WTC11 (cell line): ENCODE results near the gene XRCC4. TPM values are rescaled to one million over a fixed set of nuclear protein-coding genes. Genes with fewer than 3 reads are reported as not detected.

Source experiments
- ATAC-seq: fragments of 200-7000 bp; cut with Tn5 transposase; 2 replicates; pipeline ENCODE4 v1.10.0; 2021; ENCODE audit warnings: mild to moderate bottlenecking, moderate library complexity
- CTCF ChIA-PET: fragments of 300-600 bp; sonication (Branson Sonifier 250); formaldehyde crosslinking; loops from one replicate; lab custom pipeline; 2021; ENCODE audit warnings: antibody characterized with exemption; lab: Charles Lee
- POLR2A ChIA-PET: fragments of 350-600 bp; sonication (Branson Sonifier 250); formaldehyde crosslinking; loops from one replicate; lab custom pipeline; 2021; ENCODE audit warnings: antibody characterized with exemption; lab: Charles Lee
- DNase-seq: peaks from one replicate; pipeline ENCODE4 v3.0.0; 2021; ENCODE audit warnings: low spot score
- H3K27ac Mint-ChIP-seq: 2 replicates; pipeline ENCODE4 v1.8.0; 2021; ENCODE audit warnings: mixed read lengths
- H3K27me3 Mint-ChIP-seq: 2 replicates; pipeline ENCODE4 v1.8.0; 2021; ENCODE audit warnings: low read depth, mild to moderate bottlenecking, moderate library complexity, mixed read lengths
- H3K36me3 Mint-ChIP-seq: 2 replicates; pipeline ENCODE4 v1.8.0; 2021; ENCODE audit warnings: mixed read lengths
- H3K4me1 Mint-ChIP-seq: 2 replicates; pipeline ENCODE4 v1.8.0; 2022; ENCODE audit warnings: mixed read lengths
- H3K4me3 Mint-ChIP-seq: 2 replicates; pipeline ENCODE4 v1.8.0; 2021; ENCODE audit warnings: mild to moderate bottlenecking, moderate library complexity, mixed read lengths
- H3K9me3 Mint-ChIP-seq: 2 replicates; pipeline ENCODE4 v1.8.0; 2021; ENCODE audit warnings: mixed read lengths
- ATF1 ChIP-seq: sonication (generic); formaldehyde crosslinking; IDR thresholded peaks from 2 replicates; pipeline ENCODE4 v1.8.1; 2023; ENCODE audit warnings: mild to moderate bottlenecking, moderate library complexity, missing genetic modification reagents
- CREM ChIP-seq: sonication (generic); formaldehyde crosslinking; IDR thresholded peaks from 2 replicates; pipeline ENCODE4 v1.8.1; 2022; ENCODE audit warnings: mild to moderate bottlenecking, missing genetic modification reagents, moderate library complexity
- FOXJ3 ChIP-seq: sonication (generic); formaldehyde crosslinking; IDR thresholded peaks from 2 replicates; pipeline ENCODE4 v1.9.0; 2021; ENCODE audit warnings: missing genetic modification reagents, mild to moderate bottlenecking, borderline replicate concordance
- GRHL2 ChIP-seq: fragments of 250-450 bp; sonication (Bioruptor Pico); IDR thresholded peaks from 2 replicates; pipeline ENCODE4 v1.8.0; 2022; ENCODE audit warnings: mild to moderate bottlenecking, moderate library complexity; ENCODE audit not compliant: insufficient replicate concordance, severe bottlenecking
- IRF2 ChIP-seq: sonication (generic); formaldehyde crosslinking; IDR thresholded peaks from 2 replicates; pipeline ENCODE4 v1.8.0; 2022; ENCODE audit warnings: low read depth, missing genetic modification reagents, borderline replicate concordance
- JUN ChIP-seq: sonication (generic); formaldehyde crosslinking; IDR thresholded peaks from 2 replicates; pipeline ENCODE4 v1.8.0; 2023; ENCODE audit warnings: mild to moderate bottlenecking, missing genetic modification reagents
- NFE2L1 ChIP-seq: sonication (generic); formaldehyde crosslinking; IDR thresholded peaks from 2 replicates; pipeline ENCODE4 v1.8.1; 2023; ENCODE audit warnings: missing genetic modification reagents
- OVOL2 ChIP-seq: fragments of 250-450 bp; sonication (Bioruptor Pico); IDR thresholded peaks from 2 replicates; pipeline ENCODE4 v1.9.0; 2021; ENCODE audit warnings: mild to moderate bottlenecking, borderline replicate concordance
- PRRX2 ChIP-seq: fragments of 250-450 bp; sonication (Bioruptor Pico); IDR thresholded peaks from 2 replicates; pipeline ENCODE4 v1.8.0; 2021; ENCODE audit warnings: mild to moderate bottlenecking
- SMAD4 ChIP-seq: sonication (generic); formaldehyde crosslinking; IDR thresholded peaks from 2 replicates; pipeline ENCODE4 v1.8.0; 2022; ENCODE audit warnings: mild to moderate bottlenecking, missing genetic modification reagents
- SP1 ChIP-seq: sonication (generic); formaldehyde crosslinking; conservative IDR thresholded peaks from 2 replicates; pipeline ENCODE4 v1.8.1; 2022; ENCODE audit warnings: missing genetic modification reagents
- TEAD1 ChIP-seq: sonication (generic); formaldehyde crosslinking; IDR thresholded peaks from 2 replicates; pipeline ENCODE4 v1.8.0; 2022; ENCODE audit warnings: mild to moderate bottlenecking, missing genetic modification reagents
- ZNF416 ChIP-seq: fragments of 250-450 bp; sonication (Bioruptor Pico); IDR thresholded peaks from 2 replicates; pipeline ENCODE4 v1.9.0; 2021; ENCODE audit warnings: mild to moderate bottlenecking, inconsistent platforms
- total RNA-seq: library from RNA; stranded (reverse); gene quantifications from 3 replicates; pipeline ENCODE4 v1.2.3, GENCODE V29; 2021
- TF ChIP-seq, protein P1 (sequence below): fragments of 250-450 bp; sonication (Bioruptor Pico); IDR thresholded peaks from 2 replicates; pipeline ENCODE4 v2.1.2; 2022; ENCODE audit warnings: mild to moderate bottlenecking, moderate library complexity
- TF ChIP-seq, protein P2 (sequence below): sonication (generic); formaldehyde crosslinking; IDR thresholded peaks from 2 replicates; pipeline ENCODE4 v1.8.1; 2023; ENCODE audit warnings: mild to moderate bottlenecking, missing genetic modification reagents
- TF ChIP-seq, protein P3 (sequence below): fragments of 250-450 bp; sonication (Bioruptor Pico); IDR thresholded peaks from 2 replicates; pipeline ENCODE4 v1.8.0; 2021; ENCODE audit warnings: mild to moderate bottlenecking
- TF ChIP-seq, protein P4 (sequence below): fragments of 200-600 bp; IDR thresholded peaks from 2 replicates; pipeline ENCODE4 v1.8.0; 2022; ENCODE audit warnings: antibody characterized with exemption
- TF ChIP-seq, protein P5 (sequence below): sonication (generic); formaldehyde crosslinking; IDR thresholded peaks from 2 replicates; pipeline ENCODE4 v1.8.0; 2022; ENCODE audit warnings: mild to moderate bottlenecking, missing genetic modification reagents
- TF ChIP-seq, protein P6 (sequence below): sonication (generic); formaldehyde crosslinking; IDR thresholded peaks from 2 replicates; pipeline ENCODE4 v1.8.1; 2023; ENCODE audit warnings: mild to moderate bottlenecking, moderate library complexity, missing genetic modification reagents
- TF ChIP-seq, protein P7 (sequence below): fragments of 250-450 bp; sonication (Bioruptor Pico); IDR thresholded peaks from 2 replicates; pipeline ENCODE4 v1.9.0; 2021; ENCODE audit warnings: mild to moderate bottlenecking, borderline replicate concordance

The XRCC4 gene
- total RNA-seq, 1 experiment from 2014 or later: 13.5 TPM

DNA sequence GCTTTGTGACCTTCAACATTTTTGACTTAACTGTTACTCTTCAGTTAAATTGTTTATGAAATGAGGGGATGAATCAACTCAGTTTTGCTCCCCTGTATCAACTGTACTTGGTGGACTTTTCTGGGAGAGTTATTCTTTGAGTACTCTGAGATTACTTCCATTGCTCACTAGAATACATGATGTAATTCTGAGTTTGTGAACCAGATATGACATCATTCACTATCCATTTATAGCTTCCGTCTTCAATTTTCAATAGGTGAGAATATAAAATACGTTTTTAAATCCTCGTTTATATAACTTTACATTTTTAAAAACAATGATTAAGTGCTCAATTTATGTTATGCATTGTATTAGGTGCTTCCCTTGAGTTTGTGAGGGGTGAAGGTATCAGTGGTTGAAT lies 71.0 kb downstream of the XRCC4 start:
- Mint-ChIP-seq H3K9me3 (peaks cover 6% of the 10 kb centered on the region), H3K4me1 (no peaks in the 10 kb centered on the region), H3K27me3 (no peaks in the 10 kb centered on the region), H3K4me3 (no peak overlapping the region), H3K27ac (no peak overlapping the region), H3K36me3 (no peaks in the 10 kb centered on the region)
- DNase-seq: no peak
- no peak for ATAC-seq
- TF ChIP-seq OVOL2 (CRISPR knock-in tag) (no peak), FOXJ3 (no peak), ZNF416 (CRISPR knock-in tag) (no peak), CREM (CRISPR knock-in tag) (no peak), NFE2L1 (CRISPR knock-in tag) (no peak), SMAD4 (no peak), IRF2 (CRISPR knock-in tag) (no peak), GRHL2 (no peak), TEAD1 (CRISPR knock-in tag) (no peak), ATF1 (no peak), JUN (CRISPR knock-in tag) (no peak), SP1 (CRISPR knock-in tag) (no peak), PRRX2 (no peak)
- TF ChIP-seq, protein P1, sequence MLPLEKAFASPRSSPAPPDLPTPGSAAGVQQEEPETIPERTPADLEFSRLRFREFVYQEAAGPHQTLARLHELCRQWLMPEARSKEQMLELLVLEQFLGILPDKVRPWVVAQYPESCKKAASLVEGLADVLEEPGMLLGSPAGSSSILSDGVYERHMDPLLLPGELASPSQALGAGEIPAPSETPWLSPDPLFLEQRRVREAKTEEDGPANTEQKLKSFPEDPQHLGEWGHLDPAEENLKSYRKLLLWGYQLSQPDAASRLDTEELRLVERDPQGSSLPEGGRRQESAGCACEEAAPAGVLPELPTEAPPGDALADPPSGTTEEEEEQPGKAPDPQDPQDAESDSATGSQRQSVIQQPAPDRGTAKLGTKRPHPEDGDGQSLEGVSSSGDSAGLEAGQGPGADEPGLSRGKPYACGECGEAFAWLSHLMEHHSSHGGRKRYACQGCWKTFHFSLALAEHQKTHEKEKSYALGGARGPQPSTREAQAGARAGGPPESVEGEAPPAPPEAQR (CRISPR knock-in tag): no peak
- TF ChIP-seq, protein P2, sequence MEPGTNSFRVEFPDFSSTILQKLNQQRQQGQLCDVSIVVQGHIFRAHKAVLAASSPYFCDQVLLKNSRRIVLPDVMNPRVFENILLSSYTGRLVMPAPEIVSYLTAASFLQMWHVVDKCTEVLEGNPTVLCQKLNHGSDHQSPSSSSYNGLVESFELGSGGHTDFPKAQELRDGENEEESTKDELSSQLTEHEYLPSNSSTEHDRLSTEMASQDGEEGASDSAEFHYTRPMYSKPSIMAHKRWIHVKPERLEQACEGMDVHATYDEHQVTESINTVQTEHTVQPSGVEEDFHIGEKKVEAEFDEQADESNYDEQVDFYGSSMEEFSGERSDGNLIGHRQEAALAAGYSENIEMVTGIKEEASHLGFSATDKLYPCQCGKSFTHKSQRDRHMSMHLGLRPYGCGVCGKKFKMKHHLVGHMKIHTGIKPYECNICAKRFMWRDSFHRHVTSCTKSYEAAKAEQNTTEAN (CRISPR knock-in tag): no peak
- TF ChIP-seq, protein P3, sequence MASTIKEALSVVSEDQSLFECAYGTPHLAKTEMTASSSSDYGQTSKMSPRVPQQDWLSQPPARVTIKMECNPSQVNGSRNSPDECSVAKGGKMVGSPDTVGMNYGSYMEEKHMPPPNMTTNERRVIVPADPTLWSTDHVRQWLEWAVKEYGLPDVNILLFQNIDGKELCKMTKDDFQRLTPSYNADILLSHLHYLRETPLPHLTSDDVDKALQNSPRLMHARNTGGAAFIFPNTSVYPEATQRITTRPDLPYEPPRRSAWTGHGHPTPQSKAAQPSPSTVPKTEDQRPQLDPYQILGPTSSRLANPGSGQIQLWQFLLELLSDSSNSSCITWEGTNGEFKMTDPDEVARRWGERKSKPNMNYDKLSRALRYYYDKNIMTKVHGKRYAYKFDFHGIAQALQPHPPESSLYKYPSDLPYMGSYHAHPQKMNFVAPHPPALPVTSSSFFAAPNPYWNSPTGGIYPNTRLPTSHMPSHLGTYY (CRISPR knock-in tag): no peak
- TF ChIP-seq, protein P4, sequence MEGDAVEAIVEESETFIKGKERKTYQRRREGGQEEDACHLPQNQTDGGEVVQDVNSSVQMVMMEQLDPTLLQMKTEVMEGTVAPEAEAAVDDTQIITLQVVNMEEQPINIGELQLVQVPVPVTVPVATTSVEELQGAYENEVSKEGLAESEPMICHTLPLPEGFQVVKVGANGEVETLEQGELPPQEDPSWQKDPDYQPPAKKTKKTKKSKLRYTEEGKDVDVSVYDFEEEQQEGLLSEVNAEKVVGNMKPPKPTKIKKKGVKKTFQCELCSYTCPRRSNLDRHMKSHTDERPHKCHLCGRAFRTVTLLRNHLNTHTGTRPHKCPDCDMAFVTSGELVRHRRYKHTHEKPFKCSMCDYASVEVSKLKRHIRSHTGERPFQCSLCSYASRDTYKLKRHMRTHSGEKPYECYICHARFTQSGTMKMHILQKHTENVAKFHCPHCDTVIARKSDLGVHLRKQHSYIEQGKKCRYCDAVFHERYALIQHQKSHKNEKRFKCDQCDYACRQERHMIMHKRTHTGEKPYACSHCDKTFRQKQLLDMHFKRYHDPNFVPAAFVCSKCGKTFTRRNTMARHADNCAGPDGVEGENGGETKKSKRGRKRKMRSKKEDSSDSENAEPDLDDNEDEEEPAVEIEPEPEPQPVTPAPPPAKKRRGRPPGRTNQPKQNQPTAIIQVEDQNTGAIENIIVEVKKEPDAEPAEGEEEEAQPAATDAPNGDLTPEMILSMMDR: no peak
- TF ChIP-seq, protein P5, sequence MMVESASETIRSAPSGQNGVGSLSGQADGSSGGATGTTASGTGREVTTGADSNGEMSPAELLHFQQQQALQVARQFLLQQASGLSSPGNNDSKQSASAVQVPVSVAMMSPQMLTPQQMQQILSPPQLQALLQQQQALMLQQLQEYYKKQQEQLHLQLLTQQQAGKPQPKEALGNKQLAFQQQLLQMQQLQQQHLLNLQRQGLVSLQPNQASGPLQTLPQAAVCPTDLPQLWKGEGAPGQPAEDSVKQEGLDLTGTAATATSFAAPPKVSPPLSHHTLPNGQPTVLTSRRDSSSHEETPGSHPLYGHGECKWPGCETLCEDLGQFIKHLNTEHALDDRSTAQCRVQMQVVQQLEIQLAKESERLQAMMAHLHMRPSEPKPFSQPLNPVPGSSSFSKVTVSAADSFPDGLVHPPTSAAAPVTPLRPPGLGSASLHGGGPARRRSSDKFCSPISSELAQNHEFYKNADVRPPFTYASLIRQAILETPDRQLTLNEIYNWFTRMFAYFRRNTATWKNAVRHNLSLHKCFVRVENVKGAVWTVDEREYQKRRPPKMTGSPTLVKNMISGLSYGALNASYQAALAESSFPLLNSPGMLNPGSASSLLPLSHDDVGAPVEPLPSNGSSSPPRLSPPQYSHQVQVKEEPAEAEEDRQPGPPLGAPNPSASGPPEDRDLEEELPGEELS (CRISPR knock-in tag): no peak
- TF ChIP-seq, protein P6, sequence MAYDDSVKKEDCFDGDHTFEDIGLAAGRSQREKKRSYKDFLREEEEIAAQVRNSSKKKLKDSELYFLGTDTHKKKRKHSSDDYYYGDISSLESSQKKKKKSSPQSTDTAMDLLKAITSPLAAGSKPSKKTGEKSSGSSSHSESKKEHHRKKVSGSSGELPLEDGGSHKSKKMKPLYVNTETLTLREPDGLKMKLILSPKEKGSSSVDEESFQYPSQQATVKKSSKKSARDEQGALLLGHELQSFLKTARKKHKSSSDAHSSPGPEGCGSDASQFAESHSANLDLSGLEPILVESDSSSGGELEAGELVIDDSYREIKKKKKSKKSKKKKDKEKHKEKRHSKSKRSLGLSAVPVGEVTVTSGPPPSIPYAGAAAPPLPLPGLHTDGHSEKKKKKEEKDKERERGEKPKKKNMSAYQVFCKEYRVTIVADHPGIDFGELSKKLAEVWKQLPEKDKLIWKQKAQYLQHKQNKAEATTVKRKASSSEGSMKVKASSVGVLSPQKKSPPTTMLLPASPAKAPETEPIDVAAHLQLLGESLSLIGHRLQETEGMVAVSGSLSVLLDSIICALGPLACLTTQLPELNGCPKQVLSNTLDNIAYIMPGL (CRISPR knock-in tag): no peak
- TF ChIP-seq, protein P7, sequence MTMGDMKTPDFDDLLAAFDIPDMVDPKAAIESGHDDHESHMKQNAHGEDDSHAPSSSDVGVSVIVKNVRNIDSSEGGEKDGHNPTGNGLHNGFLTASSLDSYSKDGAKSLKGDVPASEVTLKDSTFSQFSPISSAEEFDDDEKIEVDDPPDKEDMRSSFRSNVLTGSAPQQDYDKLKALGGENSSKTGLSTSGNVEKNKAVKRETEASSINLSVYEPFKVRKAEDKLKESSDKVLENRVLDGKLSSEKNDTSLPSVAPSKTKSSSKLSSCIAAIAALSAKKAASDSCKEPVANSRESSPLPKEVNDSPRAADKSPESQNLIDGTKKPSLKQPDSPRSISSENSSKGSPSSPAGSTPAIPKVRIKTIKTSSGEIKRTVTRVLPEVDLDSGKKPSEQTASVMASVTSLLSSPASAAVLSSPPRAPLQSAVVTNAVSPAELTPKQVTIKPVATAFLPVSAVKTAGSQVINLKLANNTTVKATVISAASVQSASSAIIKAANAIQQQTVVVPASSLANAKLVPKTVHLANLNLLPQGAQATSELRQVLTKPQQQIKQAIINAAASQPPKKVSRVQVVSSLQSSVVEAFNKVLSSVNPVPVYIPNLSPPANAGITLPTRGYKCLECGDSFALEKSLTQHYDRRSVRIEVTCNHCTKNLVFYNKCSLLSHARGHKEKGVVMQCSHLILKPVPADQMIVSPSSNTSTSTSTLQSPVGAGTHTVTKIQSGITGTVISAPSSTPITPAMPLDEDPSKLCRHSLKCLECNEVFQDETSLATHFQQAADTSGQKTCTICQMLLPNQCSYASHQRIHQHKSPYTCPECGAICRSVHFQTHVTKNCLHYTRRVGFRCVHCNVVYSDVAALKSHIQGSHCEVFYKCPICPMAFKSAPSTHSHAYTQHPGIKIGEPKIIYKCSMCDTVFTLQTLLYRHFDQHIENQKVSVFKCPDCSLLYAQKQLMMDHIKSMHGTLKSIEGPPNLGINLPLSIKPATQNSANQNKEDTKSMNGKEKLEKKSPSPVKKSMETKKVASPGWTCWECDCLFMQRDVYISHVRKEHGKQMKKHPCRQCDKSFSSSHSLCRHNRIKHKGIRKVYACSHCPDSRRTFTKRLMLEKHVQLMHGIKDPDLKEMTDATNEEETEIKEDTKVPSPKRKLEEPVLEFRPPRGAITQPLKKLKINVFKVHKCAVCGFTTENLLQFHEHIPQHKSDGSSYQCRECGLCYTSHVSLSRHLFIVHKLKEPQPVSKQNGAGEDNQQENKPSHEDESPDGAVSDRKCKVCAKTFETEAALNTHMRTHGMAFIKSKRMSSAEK (CRISPR knock-in tag): no peak
- ChIA-PET POLR2A (no interaction called here), CTCF (no interaction called here)
